B cell (primary cell): Measurements from ENCODE around the gene CYP27C1. TPM values are rescaled to one million over a fixed set of nuclear protein-coding genes. Genes with fewer than 3 reads are reported as not detected.

Experiments
- ATAC-seq: fragments of 200-7000 bp; cut with Tn5 transposase; one replicate; pipeline ENCODE4 v1.10.0; 2021; ENCODE audit warnings: low read depth, mild to moderate bottlenecking, moderate number of reproducible peaks, moderate library complexity
- CTCF ChIA-PET: fragments of 350-600 bp; sonication (Branson Sonifier 250); formaldehyde crosslinking; loops from one replicate; lab custom pipeline; 2021; ENCODE audit warnings: antibody characterized with exemption, inconsistent platforms; lab: Charles Lee
- POLR2A ChIA-PET: fragments of 350-600 bp; sonication (Branson Sonifier 250); formaldehyde crosslinking; loops from one replicate; lab custom pipeline; 2021; ENCODE audit warnings: antibody characterized with exemption; lab: Charles Lee
- DNase-seq: peaks from one replicate; pipeline ENCODE4 v3.0.0; 2013
- H2AFZ ChIP-seq: 2 replicates; pipeline ENCODE4 v1.6.1; 2012; ENCODE audit warnings: mild to moderate bottlenecking, low read depth, low read length; ENCODE audit not compliant: insufficient read depth, poor library complexity, severe bottlenecking
- H3K27ac ChIP-seq, 2 donors: 1 replicate in 1 of 2; 2 replicates in 1 of 2; pipeline ENCODE4 v1.5.1; 2012 to 2013; ENCODE audit warnings: low read length in 2 of 2, mild to moderate bottlenecking in 2 of 2, moderate library complexity in 1 of 2
- H3K27me3 ChIP-seq, 4 experiments: fragments of 200-600 bp in 1 of 4; sonication (generic) in 1 of 4; replicated peaks in 1 of 4; 1 replicate in 2 of 4; 2 replicates in 2 of 4; pipeline versions ENCODE4 v1.6.1 to v1.7.0; 2013 to 2016; ENCODE audit warnings: low read length in 3 of 4, mild to moderate bottlenecking in 2 of 4, mixed read lengths in 1 of 4, moderate library complexity in 1 of 4; ENCODE audit not compliant: insufficient read depth in 4 of 4, control insufficient read depth in 3 of 4; ENCODE audit errors: control extremely low read depth in 1 of 4
- H3K36me3 ChIP-seq, 2 experiments: replicated peaks in 1 of 2; 1 replicate in 1 of 2; 2 replicates in 1 of 2; pipeline versions ENCODE4 v1.6.1 to v1.7.1; 2013; ENCODE audit warnings: low read length in 1 of 2; ENCODE audit not compliant: insufficient read depth in 2 of 2, control insufficient read depth in 1 of 2; ENCODE audit errors: control extremely low read depth in 1 of 2, extremely low read depth in 1 of 2
- H3K4me1 ChIP-seq, 2 donors: fragments of 200-600 bp in 1 of 2; sonication (generic) in 1 of 2; 1 replicate in 1 of 2; 2 replicates in 1 of 2; pipeline versions ENCODE4 v1.5.1 to v1.6.1; 2013 to 2017; ENCODE audit warnings: low read length in 2 of 2; ENCODE audit not compliant: control insufficient read depth in 2 of 2, insufficient read depth in 2 of 2
- H3K4me2 ChIP-seq: replicated peaks from 2 replicates; pipeline ENCODE3; 2012; ENCODE audit warnings: mild to moderate bottlenecking, low read depth, low read length; ENCODE audit not compliant: poor library complexity, severe bottlenecking
- H3K4me3 ChIP-seq, 5 experiments: fragments of 200-600 bp in 1 of 5; sonication (generic) in 1 of 5; 1 replicate in 3 of 5; 2 replicates in 2 of 5; pipeline versions ENCODE4 v1.5.1 to v1.7.0; 2011 to 2016; ENCODE audit warnings: low read length in 4 of 5, mild to moderate bottlenecking in 4 of 5, low read depth in 2 of 5, control low read depth in 1 of 5, moderate library complexity in 1 of 5; ENCODE audit not compliant: insufficient read depth in 1 of 5; ENCODE audit errors: control extremely low read depth in 1 of 5, extremely low read depth in 1 of 5
- H3K79me2 ChIP-seq: fragments of 200-600 bp; sonication (generic); one replicate; pipeline ENCODE4 v1.6.0; 2016; ENCODE audit warnings: low read length; ENCODE audit not compliant: control insufficient read depth, insufficient read depth
- H3K9ac ChIP-seq: fragments of 200-600 bp; sonication (generic); 2 replicates; pipeline ENCODE4 v1.6.1; 2017; ENCODE audit warnings: mild to moderate bottlenecking, low read length, moderate library complexity
- H3K9me3 ChIP-seq, 3 donors: one replicate each; pipeline versions ENCODE4 v1.6.1 to v1.7.1; 2013; ENCODE audit warnings: low read length in 2 of 3; ENCODE audit not compliant: control insufficient read depth in 2 of 3, insufficient read depth in 1 of 3; ENCODE audit errors: control extremely low read depth in 1 of 3
- H4K20me1 ChIP-seq: 2 replicates; pipeline ENCODE4 v1.6.0; 2012; ENCODE audit warnings: mild to moderate bottlenecking, low read length; ENCODE audit not compliant: insufficient read depth, control insufficient read depth, poor library complexity, severe bottlenecking
- H3K27ac Mint-ChIP-seq: one replicate; pipeline ENCODE4 v1.8.0; 2021; ENCODE audit warnings: mixed read lengths
- H3K27me3 Mint-ChIP-seq: one replicate; pipeline ENCODE4 v1.8.0; 2021; ENCODE audit warnings: mixed read lengths
- H3K4me1 Mint-ChIP-seq: one replicate; pipeline ENCODE4 v1.8.0; 2021; ENCODE audit warnings: mixed read lengths
- H3K4me3 Mint-ChIP-seq: one replicate; pipeline ENCODE4 v1.8.0; 2021; ENCODE audit warnings: mixed read lengths
- H3K9me3 Mint-ChIP-seq: one replicate; pipeline ENCODE4 v1.8.0; 2022; ENCODE audit warnings: mixed read lengths; ENCODE audit not compliant: insufficient read depth
- EZH2 ChIP-seq: IDR thresholded peaks from 2 replicates; pipeline ENCODE4 v1.6.1; 2012; ENCODE audit warnings: borderline replicate concordance, low read depth, mild to moderate bottlenecking, moderate library complexity, low read length; ENCODE audit not compliant: insufficient read depth, poor library complexity, severe bottlenecking
- WGBS: methylation state at CpG from one replicate; pipeline ENCODE4 v1.1.5; 2013; ENCODE audit warnings: missing lambda C conversion rate; ENCODE audit not compliant: insufficient coverage; 5-methylcytosine and 5-hydroxymethylcytosine counted together
- intact Hi-C: fragments of 100-400 bp; cut with micrococcal nuclease; formaldehyde crosslinking; loops from one replicate; pipeline ENCODE4 v1.10.0; 2022
- polyA plus RNA-seq: library from polyadenylated mRNA; depleted of rRNA; stranded (reverse); fragments of >200 nt; gene quantifications from 2 replicates; pipeline ENCODE4 v1.2.3, GENCODE V29; 2012
- total RNA-seq, 2 donors: library from RNA; stranded (reverse); fragments of 120-200 nt in 1 of 2; gene quantifications; 1 replicate in 1 of 2; 2 replicates in 1 of 2; pipeline versions ENCODE4 v1.2.3 to v1.2.4, GENCODE V29; 2013 to 2022
- TF ChIP-seq, protein P1 (sequence below): fragments of 200-600 bp; IDR thresholded peaks from one replicate; pipeline ENCODE4 v1.8.0; 2022; ENCODE audit warnings: antibody characterized with exemption, mild to moderate bottlenecking

The CYP27C1 gene
- total and polyA plus RNA-seq, 2 donors (not counting 1 experiment from before 2014, with no cell fraction given): not detected

DNA sequence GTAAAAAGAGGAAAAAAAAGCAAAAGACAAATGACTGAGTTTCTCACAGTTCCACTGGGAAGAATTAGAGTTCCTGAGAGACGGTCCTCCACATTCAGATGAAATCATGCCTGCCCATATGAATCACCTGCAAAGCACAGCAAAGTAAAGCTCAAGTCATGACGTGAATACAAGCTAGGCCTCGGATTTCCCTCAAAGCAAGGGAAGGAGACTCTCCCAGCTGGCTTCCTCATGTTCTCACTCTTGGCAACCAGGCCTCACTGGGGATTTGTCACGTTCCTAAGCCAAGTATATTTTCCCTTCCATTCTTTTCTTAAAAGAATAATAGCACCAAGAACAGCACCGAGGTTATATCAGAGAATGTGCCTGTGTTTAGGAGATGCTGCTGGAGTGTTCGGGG is 47.0 kb downstream of the CYP27C1 start:
- TF ChIP-seq, protein P1, sequence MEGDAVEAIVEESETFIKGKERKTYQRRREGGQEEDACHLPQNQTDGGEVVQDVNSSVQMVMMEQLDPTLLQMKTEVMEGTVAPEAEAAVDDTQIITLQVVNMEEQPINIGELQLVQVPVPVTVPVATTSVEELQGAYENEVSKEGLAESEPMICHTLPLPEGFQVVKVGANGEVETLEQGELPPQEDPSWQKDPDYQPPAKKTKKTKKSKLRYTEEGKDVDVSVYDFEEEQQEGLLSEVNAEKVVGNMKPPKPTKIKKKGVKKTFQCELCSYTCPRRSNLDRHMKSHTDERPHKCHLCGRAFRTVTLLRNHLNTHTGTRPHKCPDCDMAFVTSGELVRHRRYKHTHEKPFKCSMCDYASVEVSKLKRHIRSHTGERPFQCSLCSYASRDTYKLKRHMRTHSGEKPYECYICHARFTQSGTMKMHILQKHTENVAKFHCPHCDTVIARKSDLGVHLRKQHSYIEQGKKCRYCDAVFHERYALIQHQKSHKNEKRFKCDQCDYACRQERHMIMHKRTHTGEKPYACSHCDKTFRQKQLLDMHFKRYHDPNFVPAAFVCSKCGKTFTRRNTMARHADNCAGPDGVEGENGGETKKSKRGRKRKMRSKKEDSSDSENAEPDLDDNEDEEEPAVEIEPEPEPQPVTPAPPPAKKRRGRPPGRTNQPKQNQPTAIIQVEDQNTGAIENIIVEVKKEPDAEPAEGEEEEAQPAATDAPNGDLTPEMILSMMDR: no peak
- TF ChIP-seq EZH2: no peak
- intact Hi-C loops: no loop called here
- H3K27ac ChIP-seq: no peak overlapping the region

DNA sequence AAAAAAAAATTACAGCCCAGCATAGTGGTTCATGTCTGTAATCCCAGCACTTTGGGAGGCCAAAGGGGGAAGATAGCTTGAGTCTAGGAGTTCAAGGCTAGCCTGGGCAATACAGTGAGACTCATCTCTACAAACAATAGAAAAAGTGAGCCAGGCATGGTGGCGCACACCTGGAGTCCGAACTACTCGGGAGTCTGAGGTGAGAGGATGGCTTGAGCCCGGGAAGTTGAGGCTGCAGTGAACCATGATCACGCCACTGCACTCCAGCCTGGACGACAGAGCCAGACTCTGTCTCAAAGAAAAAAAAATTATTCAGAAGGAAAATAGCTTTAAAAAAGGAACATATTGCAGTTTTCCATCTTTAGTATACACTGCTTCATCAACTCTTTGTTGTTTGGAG is 47.8 kb downstream of the CYP27C1 start:
- Histone ChIP-seq H3K27ac (no peak overlapping the region), H3K4me2 (no peak overlapping the region), H3K36me3 (no peaks in the 10 kb centered on the region), H3K27me3 (peaks cover 0 to 5% (median 0%) of the 10 kb centered on the region in 4 experiments), H3K9ac (no peak overlapping the region), H3K9me3 (no peaks in the 10 kb centered on the region), H3K4me1 (no peaks in the 10 kb centered on the region), H3K79me2 (no peaks in the 10 kb centered on the region), H2AFZ (no peak overlapping the region), H3K4me3 (no peak overlapping the region), H4K20me1 (no peaks in the 10 kb centered on the region)
- POLR2A ChIA-PET: no interaction called here
- Mint-ChIP-seq H3K4me3 (no peak overlapping the region), H3K4me1 (no peaks in the 10 kb centered on the region), H3K9me3 (no peaks in the 10 kb centered on the region), H3K27ac (no peak overlapping the region), H3K27me3 (peaks cover 21% of the 10 kb centered on the region)
- DNase-seq: no peak
- no peak for ATAC-seq
- CTCF ChIA-PET: interaction anchor here (0.6 to 3.4 kb wide), 4 partner anchors 91 to 953 kb away, joined by 3 to 31 read pairs (median 4); no protein-coding TSS in a partner anchor
- WGBS: 100% methylated on average over 3 of the region's 6 CpGs
- TF ChIP-seq EZH2: no peak
- TF ChIP-seq, protein P1: no peak
- intact Hi-C loops: no loop called here

More for the DNA sequence above, 47.0 kb downstream of the CYP27C1 start:
- H3K9ac ChIP-seq: no peak overlapping the region
- ATAC-seq (no peak), DNase-seq (no peak)
- no peaks in the 10 kb centered on the region for H3K9me3 Mint-ChIP-seq
- H3K4me2 ChIP-seq: no peak overlapping the region
- H3K79me2 ChIP-seq: no peaks in the 10 kb centered on the region
- H3K4me3 Mint-ChIP-seq: no peak overlapping the region
- ChIA-PET CTCF (interaction anchor here (0.6 to 3.4 kb wide), 8 partner anchors 8 to 953 kb away, joined by 3 to 31 read pairs (median 4); no protein-coding TSS in a partner anchor), POLR2A (no interaction called here)
- no peaks in the 10 kb centered on the region for H4K20me1 ChIP-seq
- no peak overlapping the region for H2AFZ ChIP-seq
- WGBS: 79% methylated on average over 5 of the region's 6 CpGs
- H3K27ac Mint-ChIP-seq: no peak overlapping the region
- peaks cover 21% of the 10 kb centered on the region for H3K27me3 Mint-ChIP-seq
- peaks cover 0 to 5% (median 0%) of the 10 kb centered on the region in 4 experiments for H3K27me3 ChIP-seq
- no peaks in the 10 kb centered on the region for H3K4me1 ChIP-seq
- H3K4me1 Mint-ChIP-seq: no peaks in the 10 kb centered on the region
- H3K9me3 ChIP-seq: no peaks in the 10 kb centered on the region
- H3K36me3 ChIP-seq: no peaks in the 10 kb centered on the region
- H3K4me3 ChIP-seq: no peak overlapping the region
